Measurements from ENCODE around the gene TBC1D19. TPM values are rescaled to one million over a fixed set of nuclear protein-coding genes. Genes with fewer than 3 reads are reported as not detected.

The TBC1D19 gene
- total and polyA plus RNA-seq, 2 experiments from 2014 or later, result 18.1 to 25.0 TPM

DNA sequence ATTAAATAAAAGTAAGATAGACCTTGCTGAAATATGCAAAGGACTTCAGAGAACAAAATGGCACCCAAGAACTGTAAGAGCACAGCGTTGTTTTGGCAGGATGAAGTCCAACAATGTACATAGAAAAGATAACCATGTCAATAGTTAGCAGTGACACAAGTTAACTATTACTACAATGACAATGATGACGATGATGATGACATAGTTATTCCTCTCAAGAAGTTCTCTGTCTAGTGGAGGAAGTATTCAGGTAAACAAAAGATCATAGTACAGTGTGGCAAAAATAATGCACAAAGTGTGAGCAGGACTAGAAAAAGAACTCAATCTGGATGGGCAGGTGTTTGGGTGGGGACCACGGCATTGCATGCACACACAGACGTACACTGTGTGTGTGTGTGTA is 201.4 kb downstream of the TBC1D19 start:
- H3K9ac ChIP-seq, result no peak overlapping the region
- H3K27me3 ChIP-seq (replicated peaks; ENCODE audit: insufficient read depth), result no peaks in the 10 kb centered on the region
- H3K4me1 ChIP-seq (ENCODE audit: insufficient read depth), result peaks cover 22% of the 10 kb centered on the region
- H4K20me1 ChIP-seq (ENCODE audit: insufficient read depth), result no peaks in the 10 kb centered on the region
- H3K9me3 ChIP-seq (ENCODE audit: low read depth), result no peaks in the 10 kb centered on the region
- TF ChIP-seq EZH2 (IDR thresholded peaks at IDR 0.05; ENCODE audit: insufficient read depth, poor library complexity, severe bottlenecking), result no peak
- TF ChIP-seq EZH2phosphoT487 (IDR thresholded peaks at IDR 0.05; ENCODE audit: insufficient read depth, low read depth), result no peak
- no peak overlapping the region for H3K27ac ChIP-seq
- peaks cover 4% of the 10 kb centered on the region; the same call in 1 of the 2 replicates for H3K9me2 ChIP-seq (ENCODE audit: insufficient read depth)
- no peaks in the 10 kb centered on the region for H3K79me2 ChIP-seq (ENCODE audit: insufficient read depth)
- no peak for DNase-seq
- no peak overlapping the region for H3K4me2 ChIP-seq (ENCODE audit: unreplicated experiment)
- H3K4me3 ChIP-seq, result no peak overlapping the region
- 0 out of 2 replicates have a peak, but pooled peaks cover 4% of the 10 kb centered on the region for H3K36me3 ChIP-seq (ENCODE audit: low read depth)
- in situ Hi-C loops (cut with MboI), result no loop called here
- H2AFZ ChIP-seq, result no peak overlapping the region
- no peaks in the 10 kb centered on the region; the same call in 1 of the 2 replicates for H3F3A ChIP-seq (ENCODE audit: insufficient read depth)
- 81% methylated on average over 4 of the region's 4 CpGs for WGBS, 2 experiments (ENCODE audit: low coverage in 1 of 2, low lambda C conversion rate in 2 of 2, missing lambda C conversion rate in 2 of 2)

DNA sequence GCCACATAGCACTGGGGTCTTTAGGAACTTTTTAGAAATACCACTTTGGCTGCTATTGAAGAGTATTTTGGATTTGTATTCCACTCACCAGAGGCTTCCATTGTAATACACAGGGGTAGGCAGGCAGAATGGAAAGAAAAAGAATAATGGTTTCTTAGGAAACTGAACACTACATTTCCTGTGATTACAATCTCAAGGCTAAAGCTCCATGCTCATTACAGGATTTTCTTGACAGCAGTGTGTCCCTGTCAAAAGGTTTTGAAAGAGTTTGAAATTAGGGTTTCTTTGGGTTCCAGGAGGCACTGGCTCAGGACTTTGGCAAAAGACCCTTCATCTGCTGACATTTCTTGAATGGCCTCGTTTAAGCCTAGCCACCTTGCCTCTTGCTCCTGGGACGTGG is 201.9 kb downstream of the TBC1D19 start:
- H2AFZ ChIP-seq, result no peak overlapping the region
- H3K4me2 ChIP-seq (ENCODE audit: unreplicated experiment), result no peak overlapping the region
- H3K9ac ChIP-seq, result no peak overlapping the region
- H3K9me2 ChIP-seq (ENCODE audit: insufficient read depth), result peaks cover 4% of the 10 kb centered on the region; the same call in 1 of the 2 replicates
- no peak for DNase-seq
- H3K4me3 ChIP-seq, result no peak overlapping the region
- 0 out of 2 replicates have a peak, but pooled peaks cover 4% of the 10 kb centered on the region for H3K36me3 ChIP-seq (ENCODE audit: low read depth)
- TF ChIP-seq EZH2phosphoT487 (IDR thresholded peaks at IDR 0.05; ENCODE audit: insufficient read depth, low read depth) (no peak), EZH2 (IDR thresholded peaks at IDR 0.05; ENCODE audit: insufficient read depth, poor library complexity, severe bottlenecking) (no peak)
- no peaks in the 10 kb centered on the region for H3K9me3 ChIP-seq (ENCODE audit: low read depth)
- no peaks in the 10 kb centered on the region for H3K27me3 ChIP-seq (replicated peaks; ENCODE audit: insufficient read depth)
- WGBS, 2 experiments (ENCODE audit: low coverage in 1 of 2, low lambda C conversion rate in 2 of 2, missing lambda C conversion rate in 2 of 2), result 67 to 70% methylated on average over 2 of the region's 2 CpGs
- no peaks in the 10 kb centered on the region for H4K20me1 ChIP-seq (ENCODE audit: insufficient read depth)
- H3F3A ChIP-seq (ENCODE audit: insufficient read depth), result no peaks in the 10 kb centered on the region; the same call in 1 of the 2 replicates
- in situ Hi-C loops (cut with MboI), result no loop called here
- no peak overlapping the region for H3K27ac ChIP-seq
- H3K4me1 ChIP-seq (ENCODE audit: insufficient read depth), result peaks cover 18% of the 10 kb centered on the region
- no peaks in the 10 kb centered on the region for H3K79me2 ChIP-seq (ENCODE audit: insufficient read depth)

- DNase-seq, result no peak
- H3K27ac ChIP-seq, result no peak overlapping the region
- TF ChIP-seq EZH2phosphoT487 (IDR thresholded peaks at IDR 0.05; ENCODE audit: insufficient read depth, low read depth) (no peak), EZH2 (IDR thresholded peaks at IDR 0.05; ENCODE audit: insufficient read depth, poor library complexity, severe bottlenecking) (no peak)
- 0 out of 2 replicates have a peak, but pooled peaks cover 4% of the 10 kb centered on the region for H3K36me3 ChIP-seq (ENCODE audit: low read depth)
- H3K4me2 ChIP-seq (ENCODE audit: unreplicated experiment), result no peak overlapping the region
- H3K4me1 ChIP-seq (ENCODE audit: insufficient read depth), result peaks cover 18% of the 10 kb centered on the region
- H3K27me3 ChIP-seq (replicated peaks; ENCODE audit: insufficient read depth), result no peaks in the 10 kb centered on the region
- H3K9me2 ChIP-seq (ENCODE audit: insufficient read depth), result peaks cover 2% of the 10 kb centered on the region; the same call in 1 of the 2 replicates
- H2AFZ ChIP-seq, result no peak overlapping the region
- H3F3A ChIP-seq (ENCODE audit: insufficient read depth), result no peaks in the 10 kb centered on the region
- no peaks in the 10 kb centered on the region for H3K79me2 ChIP-seq (ENCODE audit: insufficient read depth)
- no peaks in the 10 kb centered on the region for H3K9me3 ChIP-seq (ENCODE audit: low read depth)
- H3K9ac ChIP-seq, result no peak overlapping the region
- no peaks in the 10 kb centered on the region for H4K20me1 ChIP-seq (ENCODE audit: insufficient read depth)
- in situ Hi-C loops (cut with MboI), result no loop called here
- H3K4me3 ChIP-seq, result no peak overlapping the region
- WGBS, 2 experiments (ENCODE audit: low coverage in 1 of 2, low lambda C conversion rate in 2 of 2, missing lambda C conversion rate in 2 of 2), result 79 to 83% methylated on average over 3 of the region's 3 CpGs
Measured at GRCh38 chr4:26786916-26787315, 203.0 kb downstream of the TBC1D19 start.

- Histone ChIP-seq H2AFZ (no peak overlapping the region), H3K36me3 (ENCODE audit: low read depth) (0 out of 2 replicates have a peak, but pooled peaks cover 4% of the 10 kb centered on the region), H3K9ac (no peak overlapping the region), H3K27me3 (replicated peaks; ENCODE audit: insufficient read depth) (no peaks in the 10 kb centered on the region), H4K20me1 (ENCODE audit: insufficient read depth) (no peaks in the 10 kb centered on the region), H3K9me3 (ENCODE audit: low read depth) (no peaks in the 10 kb centered on the region), H3K27ac (no peak overlapping the region), H3K9me2 (ENCODE audit: insufficient read depth) (no peaks in the 10 kb centered on the region; the same call in 1 of the 2 replicates), H3F3A (ENCODE audit: insufficient read depth) (no peaks in the 10 kb centered on the region), H3K79me2 (ENCODE audit: insufficient read depth) (no peaks in the 10 kb centered on the region), H3K4me1 (ENCODE audit: insufficient read depth) (peaks cover 10% of the 10 kb centered on the region), H3K4me2 (ENCODE audit: unreplicated experiment) (peak overlapping the region; percentile 54), H3K4me3 (no peak overlapping the region)
- 69 to 72% methylated on average over 11 of the region's 11 CpGs for WGBS, 2 experiments (ENCODE audit: low coverage in 1 of 2, low lambda C conversion rate in 2 of 2, missing lambda C conversion rate in 2 of 2)
- no peak for TF ChIP-seq EZH2 (IDR thresholded peaks at IDR 0.05; ENCODE audit: insufficient read depth, poor library complexity, severe bottlenecking)
- no peak for TF ChIP-seq EZH2phosphoT487 (IDR thresholded peaks at IDR 0.05; ENCODE audit: insufficient read depth, low read depth)
- in situ Hi-C loops (cut with MboI), result no loop called here
- DNase-seq, result peak; percentile 70
Measured at GRCh38 chr4:26787461-26788340, 203.8 kb downstream of the TBC1D19 start.
